ENCODE results near the gene DNAH5.

DNA sequence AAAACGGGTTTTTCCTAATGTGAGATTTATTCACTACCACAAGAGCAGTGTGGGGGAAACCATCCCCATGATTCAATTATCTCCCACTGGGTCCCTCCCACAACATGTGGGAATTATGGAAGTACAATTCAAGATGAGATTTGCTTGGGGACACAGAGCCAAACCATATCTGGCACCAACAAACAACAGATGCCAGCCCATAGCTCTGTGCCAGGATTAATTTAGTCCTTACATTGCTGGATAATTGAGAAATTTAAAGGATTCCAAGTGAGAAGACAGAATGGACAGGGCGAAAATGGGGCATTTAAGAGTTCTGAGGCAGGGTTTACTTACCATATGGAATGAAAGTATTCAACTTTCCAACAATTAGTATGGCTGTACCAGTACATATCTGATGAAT, 30.8 kb upstream of the DNAH5 start:
- TF ChIP-seq, protein P1, sequence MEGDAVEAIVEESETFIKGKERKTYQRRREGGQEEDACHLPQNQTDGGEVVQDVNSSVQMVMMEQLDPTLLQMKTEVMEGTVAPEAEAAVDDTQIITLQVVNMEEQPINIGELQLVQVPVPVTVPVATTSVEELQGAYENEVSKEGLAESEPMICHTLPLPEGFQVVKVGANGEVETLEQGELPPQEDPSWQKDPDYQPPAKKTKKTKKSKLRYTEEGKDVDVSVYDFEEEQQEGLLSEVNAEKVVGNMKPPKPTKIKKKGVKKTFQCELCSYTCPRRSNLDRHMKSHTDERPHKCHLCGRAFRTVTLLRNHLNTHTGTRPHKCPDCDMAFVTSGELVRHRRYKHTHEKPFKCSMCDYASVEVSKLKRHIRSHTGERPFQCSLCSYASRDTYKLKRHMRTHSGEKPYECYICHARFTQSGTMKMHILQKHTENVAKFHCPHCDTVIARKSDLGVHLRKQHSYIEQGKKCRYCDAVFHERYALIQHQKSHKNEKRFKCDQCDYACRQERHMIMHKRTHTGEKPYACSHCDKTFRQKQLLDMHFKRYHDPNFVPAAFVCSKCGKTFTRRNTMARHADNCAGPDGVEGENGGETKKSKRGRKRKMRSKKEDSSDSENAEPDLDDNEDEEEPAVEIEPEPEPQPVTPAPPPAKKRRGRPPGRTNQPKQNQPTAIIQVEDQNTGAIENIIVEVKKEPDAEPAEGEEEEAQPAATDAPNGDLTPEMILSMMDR (IDR thresholded peaks at IDR 0.05) = no peak
- TF ChIP-seq POLR2A (IDR thresholded peaks at IDR 0.05) = no peak
